Activated CD8-positive, alpha-beta T cell treated with anti-CD3 and anti-CD28 coated beads, Interleukin-2, amount 10 ng/mL, durations not matched to agents 7 days and 5 days (primary cell): ENCODE measurements around the gene GNPTG. TPM values are rescaled to one million over a fixed set of nuclear protein-coding genes. Genes with fewer than 3 reads are reported as not detected.
A peak's percentile ranks its signal among the peaks of the same experiment; 100 is the strongest.

Experiments used
- ATAC-seq: fragments of 150-1000 bp; cut with Tn5 transposase; one replicate; pipeline ENCODE4 v1.10.0; 2021; ENCODE audit warnings: moderate library complexity
- CTCF ChIA-PET: fragments of 350-600 bp; sonication (Branson Sonifier 250); formaldehyde crosslinking; loops from one replicate; lab custom pipeline; 2021; ENCODE audit warnings: antibody characterized with exemption; lab: Charles Lee
- POLR2A ChIA-PET: fragments of 350-600 bp; sonication (Branson Sonifier 250); formaldehyde crosslinking; loops from one replicate; lab custom pipeline; 2021; ENCODE audit warnings: antibody characterized with exemption; lab: Charles Lee
- DNase-seq: peaks from one replicate; pipeline ENCODE4 v3.0.0-alpha.2; 2020
- H3K27ac Mint-ChIP-seq: one replicate; pipeline ENCODE4 v1.8.0; 2021; ENCODE audit warnings: mild to moderate bottlenecking, mixed read lengths
- H3K27me3 Mint-ChIP-seq: one replicate; pipeline ENCODE4 v1.8.0; 2021; ENCODE audit warnings: low read depth, mixed read lengths
- H3K36me3 Mint-ChIP-seq: one replicate; pipeline ENCODE4 v1.8.0; 2021; ENCODE audit warnings: low read depth, mixed read lengths
- H3K4me1 Mint-ChIP-seq: one replicate; pipeline ENCODE4 v1.8.0; 2021; ENCODE audit warnings: low read depth, mixed read lengths
- H3K4me3 Mint-ChIP-seq: one replicate; pipeline ENCODE4 v1.8.0; 2021; ENCODE audit warnings: mild to moderate bottlenecking, mixed read lengths
- H3K9me3 Mint-ChIP-seq: one replicate; pipeline ENCODE4 v1.8.0; 2022; ENCODE audit warnings: mixed read lengths; ENCODE audit not compliant: insufficient read depth
- total RNA-seq, 2 experiments: library from RNA; stranded (reverse); gene quantifications; one replicate each; pipeline ENCODE4 v1.2.3, GENCODE V29; 2021

The GNPTG gene
- total RNA-seq, 2 experiments from 2014 or later: 24.2 to 25.1 TPM

DNA sequence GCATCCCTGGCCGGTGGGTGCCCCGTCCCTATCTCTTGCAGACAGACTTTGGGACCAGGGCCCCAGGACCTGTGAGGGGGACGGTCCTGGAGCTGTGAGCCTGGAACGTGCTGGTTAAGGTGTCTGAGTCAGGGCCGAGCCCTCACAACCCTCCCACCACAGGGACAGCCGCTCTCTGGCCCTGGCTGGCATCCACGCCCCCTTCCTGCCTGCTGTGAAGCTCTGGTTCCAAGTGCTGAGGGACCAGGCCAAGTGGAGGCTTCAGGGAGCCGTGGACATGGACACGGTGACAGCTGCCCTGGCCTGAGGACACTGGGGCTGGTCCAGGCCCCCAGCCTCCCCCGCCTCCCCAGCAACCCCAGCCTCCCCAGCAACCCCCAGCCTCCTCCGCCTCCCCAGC is 6.6 kb upstream of the GNPTG start:
- no peak overlapping the region for H3K4me3 Mint-ChIP-seq
- H3K36me3 Mint-ChIP-seq: no peaks in the 10 kb centered on the region
- H3K27ac Mint-ChIP-seq: no peak overlapping the region
- H3K9me3 Mint-ChIP-seq: no peaks in the 10 kb centered on the region
- CTCF ChIA-PET: interaction anchor here (1.1 kb wide), 1 partner anchor 20 kb away, joined by 3 read pairs; no protein-coding TSS in a partner anchor
- H3K27me3 Mint-ChIP-seq: no peaks in the 10 kb centered on the region
- POLR2A ChIA-PET: no interaction called here
- DNase-seq: no peak
- no peak for ATAC-seq
- peaks cover 19% of the 10 kb centered on the region for H3K4me1 Mint-ChIP-seq

DNA sequence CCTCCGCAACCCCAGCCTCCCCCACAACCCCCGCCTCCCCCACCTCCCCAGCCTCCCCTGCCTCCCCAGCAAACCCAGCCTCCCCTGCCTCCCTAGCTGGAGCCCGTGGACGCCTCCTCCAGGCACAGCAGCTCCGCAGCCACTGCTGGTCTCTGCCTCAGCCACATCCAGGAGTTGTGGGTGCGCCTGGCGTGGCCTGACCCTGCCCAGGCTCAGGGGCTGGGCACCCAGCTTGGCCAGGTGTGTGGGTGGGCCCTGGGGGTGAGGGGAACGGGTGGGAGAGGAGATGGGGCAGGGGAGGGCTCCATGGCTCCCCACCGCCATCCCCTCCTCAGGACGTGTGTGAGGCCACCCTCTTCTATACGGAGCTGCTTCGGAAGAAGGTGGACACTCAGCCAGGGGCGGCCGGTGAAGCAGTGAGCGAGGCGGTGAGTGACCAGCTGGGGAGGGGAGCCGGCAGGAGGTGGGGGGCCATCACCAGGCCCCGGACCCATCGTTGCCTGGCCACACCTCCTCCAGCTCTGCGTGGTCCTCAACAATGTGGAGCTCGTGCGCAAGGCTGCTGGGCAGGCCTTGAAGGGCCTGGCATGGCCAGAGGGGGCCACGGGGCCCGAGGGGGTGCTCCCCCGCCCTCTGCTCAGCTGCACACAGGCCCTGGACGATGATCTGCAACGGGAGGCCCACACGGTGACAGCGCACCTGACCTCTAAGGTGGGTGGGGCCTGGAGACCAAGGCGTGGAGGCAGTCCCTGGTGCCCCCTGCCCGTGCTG is 5.9 kb upstream of the GNPTG start:
- ChIA-PET CTCF (no interaction called here), POLR2A (interaction anchor here (0.9 kb wide), 1 partner anchor 38 kb away, joined by 3 read pairs; no protein-coding TSS in a partner anchor)
- no peak for DNase-seq
- H3K27ac Mint-ChIP-seq: no peak overlapping the region
- ATAC-seq: no peak
- no peak overlapping the region for H3K4me3 Mint-ChIP-seq
- H3K27me3 Mint-ChIP-seq: no peaks in the 10 kb centered on the region
- peaks cover 26% of the 10 kb centered on the region for H3K4me1 Mint-ChIP-seq
- H3K9me3 Mint-ChIP-seq: no peaks in the 10 kb centered on the region
- no peaks in the 10 kb centered on the region for H3K36me3 Mint-ChIP-seq

- H3K27me3 Mint-ChIP-seq: no peaks in the 10 kb centered on the region
- H3K4me1 Mint-ChIP-seq: peaks cover 26% of the 10 kb centered on the region
- POLR2A ChIA-PET: interaction anchor here (0.9 kb wide), 1 partner anchor 37 kb away, joined by 3 read pairs; no protein-coding TSS in a partner anchor
- H3K4me3 Mint-ChIP-seq: no peak overlapping the region
- ATAC-seq (no peak), DNase-seq (no peak)
- CTCF ChIA-PET: interaction anchor here (1.9 kb wide), 1 partner anchor 17 kb away, joined by 7 read pairs; no protein-coding TSS in a partner anchor
- H3K27ac Mint-ChIP-seq: no peak overlapping the region
- no peaks in the 10 kb centered on the region for H3K9me3 Mint-ChIP-seq
- H3K36me3 Mint-ChIP-seq: no peaks in the 10 kb centered on the region
Observed at GRCh38 chr16:1346422-1347285, 5.1 kb upstream of the GNPTG start.

GRCh38 chr16:1347286-1347855 is 4.4 kb upstream of the GNPTG start:
- DNase-seq: no peak
- Mint-ChIP-seq H3K36me3 (no peaks in the 10 kb centered on the region), H3K9me3 (no peaks in the 10 kb centered on the region), H3K4me3 (no peak overlapping the region), H3K27ac (no peak overlapping the region), H3K4me1 (peaks cover 23% of the 10 kb centered on the region), H3K27me3 (no peaks in the 10 kb centered on the region)
- ATAC-seq: no peak
- CTCF ChIA-PET: interaction anchor here (1.9 kb wide), 1 partner anchor 17 kb away, joined by 7 read pairs; no protein-coding TSS in a partner anchor
- POLR2A ChIA-PET: no interaction called here

- Mint-ChIP-seq H3K9me3 (no peaks in the 10 kb centered on the region), H3K27me3 (no peaks in the 10 kb centered on the region), H3K36me3 (no peaks in the 10 kb centered on the region), H3K4me3 (no peak overlapping the region), H3K27ac (no peak overlapping the region), H3K4me1 (peaks cover 23% of the 10 kb centered on the region)
- CTCF ChIA-PET: interaction anchor here (1.9 kb wide), 1 partner anchor 16 kb away, joined by 7 read pairs; no protein-coding TSS in a partner anchor
- ATAC-seq: no peak
- no peak for DNase-seq
- POLR2A ChIA-PET: interaction anchor here (1.4 kb wide), 1 partner anchor 73 kb away, joined by 5 read pairs; the partner anchor contains the start of gene UQCC4
Observed at GRCh38 chr16:1347962-1348361, 3.8 kb upstream of the GNPTG start.

DNA sequence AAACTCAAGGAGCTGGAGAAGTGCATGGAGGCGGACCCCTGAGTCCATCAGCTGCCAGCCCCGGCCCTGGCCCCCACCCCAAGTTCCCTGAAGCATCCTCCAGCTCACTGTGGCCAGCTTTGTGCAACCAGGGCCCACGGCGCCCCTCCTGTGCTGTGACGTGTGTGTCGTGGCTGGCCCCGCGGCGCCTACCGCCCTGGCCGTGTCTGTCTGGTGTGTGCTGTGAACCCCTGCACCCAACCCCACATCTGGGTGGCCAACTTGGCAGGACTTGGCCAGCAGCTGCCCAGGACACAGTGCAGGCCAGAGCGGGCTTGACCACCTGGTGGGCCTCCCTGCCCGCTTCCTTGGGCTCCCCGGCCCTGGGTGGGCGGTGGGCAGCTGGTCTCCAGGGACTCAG is 3.3 kb upstream of the GNPTG start:
- DNase-seq (no peak), ATAC-seq (no peak)
- H3K4me1 Mint-ChIP-seq: peaks cover 23% of the 10 kb centered on the region
- H3K4me3 Mint-ChIP-seq: no peak overlapping the region
- CTCF ChIA-PET: interaction anchor here (1.9 kb wide), 1 partner anchor 16 kb away, joined by 7 read pairs; no protein-coding TSS in a partner anchor
- H3K27me3 Mint-ChIP-seq: no peaks in the 10 kb centered on the region
- POLR2A ChIA-PET: interaction anchor here (1.4 kb wide), 1 partner anchor 72 kb away, joined by 5 read pairs; the partner anchor contains the start of gene UQCC4
- H3K36me3 Mint-ChIP-seq: no peaks in the 10 kb centered on the region
- no peaks in the 10 kb centered on the region for H3K9me3 Mint-ChIP-seq
- H3K27ac Mint-ChIP-seq: no peak overlapping the region

GRCh38 chr16:1348926-1349325 is 2.8 kb upstream of the GNPTG start:
- Mint-ChIP-seq H3K27me3 (no peaks in the 10 kb centered on the region), H3K4me3 (no peak overlapping the region), H3K9me3 (no peaks in the 10 kb centered on the region), H3K36me3 (no peaks in the 10 kb centered on the region), H3K4me1 (peaks cover 27% of the 10 kb centered on the region), H3K27ac (no peak overlapping the region)
- ChIA-PET POLR2A (interaction anchor here (1.4 kb wide), 1 partner anchor 72 kb away, joined by 5 read pairs; the partner anchor contains the start of gene UQCC4), CTCF (interaction anchor here (1.9 kb wide), 1 partner anchor 15 kb away, joined by 7 read pairs; no protein-coding TSS in a partner anchor)
- no peak for DNase-seq
- ATAC-seq: no peak

- ChIA-PET POLR2A (interaction anchor here (1.4 kb wide), 1 partner anchor 72 kb away, joined by 5 read pairs; the partner anchor contains the start of gene UQCC4), CTCF (no interaction called here)
- no peaks in the 10 kb centered on the region for H3K36me3 Mint-ChIP-seq
- peaks cover 30% of the 10 kb centered on the region for H3K4me1 Mint-ChIP-seq
- no peak overlapping the region for H3K4me3 Mint-ChIP-seq
- H3K27me3 Mint-ChIP-seq: no peaks in the 10 kb centered on the region
- DNase-seq: no peak
- H3K27ac Mint-ChIP-seq: no peak overlapping the region
- no peak for ATAC-seq
- no peaks in the 10 kb centered on the region for H3K9me3 Mint-ChIP-seq
Observed at GRCh38 chr16:1349351-1349750, 2.4 kb upstream of the GNPTG start.

GRCh38 chr16:1349951-1350350 is 1.8 kb upstream of the GNPTG start:
- ChIA-PET POLR2A (no interaction called here), CTCF (interaction anchor here (1.3 kb wide), 1 partner anchor 14 kb away, joined by 4 read pairs; no protein-coding TSS in a partner anchor)

DNA sequence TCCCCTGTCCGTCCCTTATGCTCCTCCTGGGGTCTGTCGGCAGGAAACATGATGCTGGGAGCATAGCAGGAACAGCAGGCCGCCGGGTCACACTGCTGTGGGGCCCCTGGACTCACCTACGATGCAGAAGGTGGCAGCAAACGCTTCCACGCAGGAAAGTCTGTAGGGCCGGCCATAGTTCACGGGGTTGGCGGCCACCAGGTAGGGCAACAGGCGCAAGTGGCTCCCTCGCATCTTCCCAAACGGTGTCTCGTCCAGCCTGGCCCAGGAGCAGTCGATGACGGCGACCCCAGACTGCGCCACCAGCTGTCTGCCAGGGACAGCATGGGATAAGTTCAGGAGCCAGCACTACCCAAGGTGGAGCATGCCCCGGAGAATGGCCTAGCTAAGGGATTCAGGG is 1.0 kb upstream of the GNPTG start:
- peak overlapping the region; percentile 80 for H3K4me3 Mint-ChIP-seq
- H3K4me1 Mint-ChIP-seq: peaks cover 36% of the 10 kb centered on the region
- ChIA-PET CTCF (interaction anchor here (1.3 kb wide), 1 partner anchor 13 kb away, joined by 4 read pairs; no protein-coding TSS in a partner anchor), POLR2A (interaction anchor here (0.7 kb wide), 1 partner anchor 18 kb away, joined by 3 read pairs; no protein-coding TSS in a partner anchor)
- H3K27ac Mint-ChIP-seq: peak overlapping the region; percentile 30
- no peak for ATAC-seq
- no peaks in the 10 kb centered on the region for H3K36me3 Mint-ChIP-seq
- DNase-seq: no peak
- H3K27me3 Mint-ChIP-seq: no peaks in the 10 kb centered on the region
- no peaks in the 10 kb centered on the region for H3K9me3 Mint-ChIP-seq

More at GRCh38 chr16:1349951-1350350, 1.8 kb upstream of the GNPTG start:
- H3K4me3 Mint-ChIP-seq: peak overlapping the region; percentile 80
- H3K9me3 Mint-ChIP-seq: no peaks in the 10 kb centered on the region
- ATAC-seq (no peak), DNase-seq (no peak)
- H3K27me3 Mint-ChIP-seq: no peaks in the 10 kb centered on the region
- peaks cover 32% of the 10 kb centered on the region for H3K4me1 Mint-ChIP-seq
- H3K36me3 Mint-ChIP-seq: no peaks in the 10 kb centered on the region
- no peak overlapping the region for H3K27ac Mint-ChIP-seq

DNA sequence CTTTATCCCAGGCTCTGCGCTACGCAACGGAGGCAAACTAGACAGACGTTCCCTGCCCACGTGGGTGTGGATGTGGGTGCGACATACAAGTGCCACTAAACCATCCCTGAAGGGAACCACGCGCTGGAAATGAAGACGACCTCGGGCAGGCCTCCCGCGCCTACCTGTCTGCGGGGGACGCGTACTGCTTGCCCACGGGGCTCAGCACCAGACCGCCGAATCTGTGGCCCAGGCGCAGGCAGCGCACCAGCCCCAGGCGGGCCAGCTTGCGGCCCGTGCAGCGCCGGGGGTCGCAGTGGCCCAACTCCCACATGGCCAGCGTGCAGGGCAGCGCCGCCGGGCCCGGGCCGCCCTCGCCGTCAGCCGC is 533 bp upstream of the GNPTG start:
- no peaks in the 10 kb centered on the region for H3K36me3 Mint-ChIP-seq
- CTCF ChIA-PET: interaction anchor here (1.3 kb wide), 1 partner anchor 13 kb away, joined by 4 read pairs; no protein-coding TSS in a partner anchor

More for the DNA sequence above, 533 bp upstream of the GNPTG start:
- ATAC-seq (peak; percentile 29), DNase-seq (peak; percentile 46)
- H3K4me3 Mint-ChIP-seq: peak overlapping the region; percentile 80
- H3K27ac Mint-ChIP-seq: peak overlapping the region; percentile 79
- POLR2A ChIA-PET: interaction anchor here (0.7 kb wide), 1 partner anchor 19 kb away, joined by 3 read pairs; no protein-coding TSS in a partner anchor
- peaks cover 36% of the 10 kb centered on the region for H3K4me1 Mint-ChIP-seq
- no peaks in the 10 kb centered on the region for H3K9me3 Mint-ChIP-seq
- H3K27me3 Mint-ChIP-seq: no peaks in the 10 kb centered on the region
